ENCODE measurements around the gene PRKAR1B.

PRKAR1B gene

DNA sequence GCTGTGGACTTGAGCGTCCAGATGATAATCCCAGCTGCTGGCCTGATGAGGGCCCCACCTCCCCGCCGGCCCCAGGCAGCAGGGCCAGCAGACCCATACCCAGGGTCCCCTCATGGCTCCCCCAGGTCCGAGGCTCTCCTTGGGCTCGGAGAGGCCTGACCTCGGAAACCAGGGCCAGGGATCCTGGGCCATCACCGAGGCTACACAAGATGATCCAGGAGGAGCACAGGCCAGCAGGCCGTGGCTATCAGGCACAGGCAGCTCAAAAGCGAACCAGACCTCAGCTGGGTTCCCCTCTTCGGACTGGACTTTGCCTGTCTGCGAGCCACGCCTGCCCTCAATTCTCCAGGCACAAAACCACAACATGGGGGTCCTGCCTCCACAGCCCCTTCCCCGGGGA lies 224.8 kb downstream of the PRKAR1B start:
- peaks cover 45% of the 10 kb centered on the region for H3K36me3 ChIP-seq (ENCODE audit: insufficient read depth, low read length)
- H3K9ac ChIP-seq (ENCODE audit: low read depth, low read length) = no peak overlapping the region
- H3K4me3 ChIP-seq (ENCODE audit: low read length) = no peak overlapping the region
- no peak overlapping the region for H3K4me2 ChIP-seq (ENCODE audit: low read length)
- no peaks in the 10 kb centered on the region for H3K9me3 ChIP-seq (replicated peaks; ENCODE audit: low read length)
- H3K27me3 ChIP-seq (ENCODE audit: control insufficient read depth, insufficient read depth, low read length) = no peaks in the 10 kb centered on the region
- H3K4me1 ChIP-seq (ENCODE audit: control insufficient read depth, insufficient read depth, low read length) = no peaks in the 10 kb centered on the region

DNA sequence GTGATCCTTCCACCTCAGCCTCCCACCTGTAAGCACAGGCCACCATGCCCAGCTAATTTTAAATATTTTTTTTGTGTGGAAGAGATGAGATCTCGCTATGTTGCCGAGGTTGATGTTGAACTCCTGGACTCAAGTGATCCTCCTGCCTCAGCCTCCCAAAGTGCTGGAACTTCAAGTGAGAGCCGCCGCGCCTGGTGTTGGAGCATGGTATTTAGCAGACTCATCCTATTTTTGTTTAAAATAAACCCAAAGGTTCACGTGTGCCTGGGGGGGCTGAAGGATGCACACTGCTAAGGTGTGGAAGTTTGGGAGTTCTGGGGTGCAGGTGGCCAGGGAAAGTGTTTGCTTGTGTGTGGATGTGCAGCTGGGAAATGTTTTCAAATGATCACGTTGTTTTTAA lies 225.6 kb downstream of the PRKAR1B start:
- no peaks in the 10 kb centered on the region for H3K9me3 ChIP-seq (replicated peaks; ENCODE audit: low read length)
- H3K4me1 ChIP-seq (ENCODE audit: control insufficient read depth, insufficient read depth, low read length) = no peaks in the 10 kb centered on the region
- no peak overlapping the region for H3K4me3 ChIP-seq (ENCODE audit: low read length)
- H3K9ac ChIP-seq (ENCODE audit: low read depth, low read length) = no peak overlapping the region
- no peak overlapping the region for H3K4me2 ChIP-seq (ENCODE audit: low read length)
- H3K36me3 ChIP-seq (ENCODE audit: insufficient read depth, low read length) = peaks cover 47% of the 10 kb centered on the region
- no peaks in the 10 kb centered on the region for H3K27me3 ChIP-seq (ENCODE audit: control insufficient read depth, insufficient read depth, low read length)

- H3K9me3 ChIP-seq (replicated peaks; ENCODE audit: low read length) = no peaks in the 10 kb centered on the region
- no peak overlapping the region for H3K4me2 ChIP-seq (ENCODE audit: low read length)
- H3K27me3 ChIP-seq (ENCODE audit: control insufficient read depth, insufficient read depth, low read length) = no peaks in the 10 kb centered on the region
- no peak overlapping the region for H3K4me3 ChIP-seq (ENCODE audit: low read length)
- H3K9ac ChIP-seq (ENCODE audit: low read depth, low read length) = no peak overlapping the region
- H3K36me3 ChIP-seq (ENCODE audit: insufficient read depth, low read length) = peaks cover 52% of the 10 kb centered on the region
- no peaks in the 10 kb centered on the region for H3K4me1 ChIP-seq (ENCODE audit: control insufficient read depth, insufficient read depth, low read length)
Observed at GRCh38 chr7:500521-501420, 226.3 kb downstream of the PRKAR1B start.

GRCh38 chr7:499853-500485 lies 227.1 kb downstream of the PRKAR1B start:
- Histone ChIP-seq H3K4me1 (ENCODE audit: control insufficient read depth, insufficient read depth, low read length) (no peaks in the 10 kb centered on the region), H3K27me3 (ENCODE audit: control insufficient read depth, insufficient read depth, low read length) (no peaks in the 10 kb centered on the region), H3K4me3 (ENCODE audit: low read length) (no peak overlapping the region), H3K9ac (ENCODE audit: low read depth, low read length) (no peak overlapping the region), H3K4me2 (ENCODE audit: low read length) (no peak overlapping the region), H3K9me3 (replicated peaks; ENCODE audit: low read length) (no peaks in the 10 kb centered on the region), H3K36me3 (ENCODE audit: insufficient read depth, low read length) (peaks cover 52% of the 10 kb centered on the region)
